ENCODE measurements around the gene ZEB2.

DNA sequence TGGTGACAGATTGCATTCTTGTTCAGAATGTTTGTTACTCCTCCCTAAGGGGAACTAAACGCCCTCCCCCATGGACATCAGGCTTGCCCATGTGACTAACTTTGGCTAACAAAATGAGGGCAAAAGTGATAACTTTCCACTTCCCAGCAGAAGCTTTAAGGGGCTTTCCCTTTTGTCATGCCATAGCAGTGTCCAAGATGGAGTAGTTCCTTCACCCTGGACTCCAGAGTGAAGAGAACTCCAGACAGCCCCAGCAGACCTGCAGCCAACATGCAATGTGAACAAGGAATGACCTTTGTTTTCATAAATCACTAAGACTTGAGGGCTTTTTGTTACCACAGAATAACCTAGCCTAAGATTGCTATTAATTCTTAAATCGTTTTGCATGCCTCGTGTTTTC lies 163.5 kb downstream of the ZEB2 start:
- TF ChIP-seq, protein P1, sequence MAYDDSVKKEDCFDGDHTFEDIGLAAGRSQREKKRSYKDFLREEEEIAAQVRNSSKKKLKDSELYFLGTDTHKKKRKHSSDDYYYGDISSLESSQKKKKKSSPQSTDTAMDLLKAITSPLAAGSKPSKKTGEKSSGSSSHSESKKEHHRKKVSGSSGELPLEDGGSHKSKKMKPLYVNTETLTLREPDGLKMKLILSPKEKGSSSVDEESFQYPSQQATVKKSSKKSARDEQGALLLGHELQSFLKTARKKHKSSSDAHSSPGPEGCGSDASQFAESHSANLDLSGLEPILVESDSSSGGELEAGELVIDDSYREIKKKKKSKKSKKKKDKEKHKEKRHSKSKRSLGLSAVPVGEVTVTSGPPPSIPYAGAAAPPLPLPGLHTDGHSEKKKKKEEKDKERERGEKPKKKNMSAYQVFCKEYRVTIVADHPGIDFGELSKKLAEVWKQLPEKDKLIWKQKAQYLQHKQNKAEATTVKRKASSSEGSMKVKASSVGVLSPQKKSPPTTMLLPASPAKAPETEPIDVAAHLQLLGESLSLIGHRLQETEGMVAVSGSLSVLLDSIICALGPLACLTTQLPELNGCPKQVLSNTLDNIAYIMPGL (CRISPR knock-in tag; IDR thresholded peaks at IDR 0.05; ENCODE audit: borderline replicate concordance in 1 of 2, low read depth in 1 of 2), result no peak
- TF ChIP-seq MBNL3 (CRISPR knock-in tag; conservative IDR thresholded peaks at IDR 0.05), result no peak
- TF ChIP-seq, protein P2, sequence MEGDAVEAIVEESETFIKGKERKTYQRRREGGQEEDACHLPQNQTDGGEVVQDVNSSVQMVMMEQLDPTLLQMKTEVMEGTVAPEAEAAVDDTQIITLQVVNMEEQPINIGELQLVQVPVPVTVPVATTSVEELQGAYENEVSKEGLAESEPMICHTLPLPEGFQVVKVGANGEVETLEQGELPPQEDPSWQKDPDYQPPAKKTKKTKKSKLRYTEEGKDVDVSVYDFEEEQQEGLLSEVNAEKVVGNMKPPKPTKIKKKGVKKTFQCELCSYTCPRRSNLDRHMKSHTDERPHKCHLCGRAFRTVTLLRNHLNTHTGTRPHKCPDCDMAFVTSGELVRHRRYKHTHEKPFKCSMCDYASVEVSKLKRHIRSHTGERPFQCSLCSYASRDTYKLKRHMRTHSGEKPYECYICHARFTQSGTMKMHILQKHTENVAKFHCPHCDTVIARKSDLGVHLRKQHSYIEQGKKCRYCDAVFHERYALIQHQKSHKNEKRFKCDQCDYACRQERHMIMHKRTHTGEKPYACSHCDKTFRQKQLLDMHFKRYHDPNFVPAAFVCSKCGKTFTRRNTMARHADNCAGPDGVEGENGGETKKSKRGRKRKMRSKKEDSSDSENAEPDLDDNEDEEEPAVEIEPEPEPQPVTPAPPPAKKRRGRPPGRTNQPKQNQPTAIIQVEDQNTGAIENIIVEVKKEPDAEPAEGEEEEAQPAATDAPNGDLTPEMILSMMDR (CRISPR knock-in tag; IDR thresholded peaks at IDR 0.05), result no peak
- no peak for TF ChIP-seq GTF2F1 (IDR thresholded peaks at IDR 0.05; ENCODE audit: low read length)
- TF ChIP-seq ATF7 (IDR thresholded peaks at IDR 0.05), result no peak
- TF ChIP-seq ATF7 (CRISPR knock-in tag; IDR thresholded peaks at IDR 0.05), result no peak
- no peak for TF ChIP-seq KLF6 (CRISPR knock-in tag; IDR thresholded peaks at IDR 0.05)
- no peak for TF ChIP-seq ZZZ3 (CRISPR knock-in tag; IDR thresholded peaks at IDR 0.05; ENCODE audit: borderline replicate concordance)
- TF ChIP-seq POLR2A (IDR thresholded peaks at IDR 0.05; ENCODE audit: insufficient read depth in 1 of 2, low read depth in 2 of 2, low read length in 2 of 2), result no peak
- TF ChIP-seq, protein P3, sequence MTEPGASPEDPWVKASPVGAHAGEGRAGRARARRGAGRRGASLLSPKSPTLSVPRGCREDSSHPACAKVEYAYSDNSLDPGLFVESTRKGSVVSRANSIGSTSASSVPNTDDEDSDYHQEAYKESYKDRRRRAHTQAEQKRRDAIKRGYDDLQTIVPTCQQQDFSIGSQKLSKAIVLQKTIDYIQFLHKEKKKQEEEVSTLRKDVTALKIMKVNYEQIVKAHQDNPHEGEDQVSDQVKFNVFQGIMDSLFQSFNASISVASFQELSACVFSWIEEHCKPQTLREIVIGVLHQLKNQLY (CRISPR knock-in tag; IDR thresholded peaks at IDR 0.05), result no peak
- TF ChIP-seq, protein P4, sequence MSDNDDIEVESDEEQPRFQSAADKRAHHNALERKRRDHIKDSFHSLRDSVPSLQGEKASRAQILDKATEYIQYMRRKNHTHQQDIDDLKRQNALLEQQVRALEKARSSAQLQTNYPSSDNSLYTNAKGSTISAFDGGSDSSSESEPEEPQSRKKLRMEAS (IDR thresholded peaks at IDR 0.05), result no peak

All from HepG2 (cell line).